HG03135 (cell line): ENCODE data around the gene RSPH9.
"Not testable (repeated sequence)": the region's sequence is repeated elsewhere in the genome, so short reads cannot be mapped to it uniquely, and the experiment has no call there.

Experiments used
- ATAC-seq: cut with Tn5 transposase; IDR thresholded peaks from one replicate; pipeline ENCODE4 v1.9.1; 2021; ENCODE audit warnings: mild to moderate bottlenecking, moderate library complexity; ENCODE audit not compliant: unreplicated experiment

RSPH9 gene

GRCh38 chr6:43682724-43683429 lies 38.0 kb downstream of the RSPH9 start:
- ATAC-seq, result no peak

- ATAC-seq, result peak; percentile 55
Measured at GRCh38 chr6:43683708-43684455, 39.0 kb downstream of the RSPH9 start.

GRCh38 chr6:43687079-43687436 lies 42.2 kb downstream of the RSPH9 start:
- ATAC-seq, result no peak

- ATAC-seq, result peak; percentile 89
Measured at GRCh38 chr6:43687437-43688347, 42.9 kb downstream of the RSPH9 start, which contains the start of gene MRPS18A. MRPS18A (minus strand) TSS chr6:43687791; CDS start chr6:43687779, 12 bp downstream.

- ATAC-seq, result no peak
Measured at GRCh38 chr6:43689421-43689820, 44.6 kb downstream of the RSPH9 start.

GRCh38 chr6:43695215-43695966 lies 50.6 kb downstream of the RSPH9 start:
- ATAC-seq, result no peak

GRCh38 chr6:43695967-43696291 lies 51.1 kb downstream of the RSPH9 start:
- no peak for ATAC-seq

- ATAC-seq, result no peak
Measured at GRCh38 chr6:43697421-43697820, 52.6 kb downstream of the RSPH9 start.

- ATAC-seq, result no peak
Measured at GRCh38 chr6:43698584-43699349, 53.9 kb downstream of the RSPH9 start.

- ATAC-seq, result no peak
Measured at GRCh38 chr6:43699564-43700186, 54.8 kb downstream of the RSPH9 start.

GRCh38 chr6:43700939-43701560 lies 56.2 kb downstream of the RSPH9 start:
- not testable (repeated sequence) for ATAC-seq

GRCh38 chr6:43702171-43702533 lies 57.3 kb downstream of the RSPH9 start:
- no peak for ATAC-seq

GRCh38 chr6:43702534-43703440 lies 58.0 kb downstream of the RSPH9 start:
- ATAC-seq, result no peak

- ATAC-seq, result no peak
Measured at GRCh38 chr6:43703512-43704429, 58.9 kb downstream of the RSPH9 start.

- ATAC-seq, result no peak
Measured at GRCh38 chr6:43705996-43706395, 61.2 kb downstream of the RSPH9 start.

- ATAC-seq, result no peak
Measured at GRCh38 chr6:43706788-43707187, 62.0 kb downstream of the RSPH9 start.

GRCh38 chr6:43707269-43707668 lies 62.4 kb downstream of the RSPH9 start:
- ATAC-seq, result no peak
